Ovary (tissue), 3 donors: Measurements from ENCODE around the gene RHOD.

ENCODE experiments used
- EP300 ChIP-seq: sonication (generic); formaldehyde crosslinking; IDR thresholded peaks from one replicate; pipeline ENCODE4 v1.6.1; 2017; ENCODE audit warnings: antibody characterized with exemption
- TF ChIP-seq, protein P1 (sequence below), 3 donors: fragments of 450-650 bp in 2 of 3; fragments of 200-600 bp in 1 of 3; IDR thresholded peaks; one replicate each; pipeline versions ENCODE4 v1.5.1 to v1.8.0; 2016 to 2022; ENCODE audit warnings: antibody characterized with exemption in 3 of 3, mild to moderate bottlenecking in 1 of 3
- donor health status: DM: no; HTN: no; CAD: no.

DNA sequence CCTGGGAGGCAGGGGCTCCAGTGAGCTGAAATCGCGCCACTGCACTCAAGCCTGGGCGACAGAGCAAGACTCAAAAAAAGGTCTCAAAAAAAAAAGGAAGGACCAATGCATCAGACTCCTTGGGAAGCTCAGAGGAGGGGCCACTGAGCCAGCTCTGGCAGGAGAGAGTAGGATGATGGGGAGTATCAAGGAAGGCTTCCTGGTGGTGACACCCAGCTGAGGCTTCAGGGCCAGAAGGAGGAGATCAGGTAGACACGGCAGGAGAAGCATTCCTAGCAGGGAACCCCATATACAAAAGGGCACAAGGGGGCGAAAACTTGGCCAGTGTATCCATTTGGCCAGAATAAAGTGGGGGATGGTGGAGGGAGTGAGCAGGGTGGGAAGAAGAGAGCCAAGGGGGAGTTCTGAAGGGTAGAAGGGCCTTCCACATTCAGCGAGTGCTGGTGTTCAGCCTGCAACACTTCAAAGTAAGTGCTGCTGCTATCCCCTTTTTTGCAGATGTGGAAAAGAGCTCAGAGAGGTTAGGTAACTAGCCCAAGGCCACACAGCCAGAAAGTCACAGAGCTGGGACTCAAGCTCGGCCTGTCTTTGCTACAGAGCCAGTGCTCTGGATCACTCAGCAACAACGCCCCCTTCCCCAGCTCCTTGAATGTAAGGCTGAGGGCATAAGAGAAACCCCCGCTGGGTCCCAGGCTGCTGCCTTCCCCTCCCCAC, 5.3 kb upstream of the RHOD start:
- TF ChIP-seq, protein P1, sequence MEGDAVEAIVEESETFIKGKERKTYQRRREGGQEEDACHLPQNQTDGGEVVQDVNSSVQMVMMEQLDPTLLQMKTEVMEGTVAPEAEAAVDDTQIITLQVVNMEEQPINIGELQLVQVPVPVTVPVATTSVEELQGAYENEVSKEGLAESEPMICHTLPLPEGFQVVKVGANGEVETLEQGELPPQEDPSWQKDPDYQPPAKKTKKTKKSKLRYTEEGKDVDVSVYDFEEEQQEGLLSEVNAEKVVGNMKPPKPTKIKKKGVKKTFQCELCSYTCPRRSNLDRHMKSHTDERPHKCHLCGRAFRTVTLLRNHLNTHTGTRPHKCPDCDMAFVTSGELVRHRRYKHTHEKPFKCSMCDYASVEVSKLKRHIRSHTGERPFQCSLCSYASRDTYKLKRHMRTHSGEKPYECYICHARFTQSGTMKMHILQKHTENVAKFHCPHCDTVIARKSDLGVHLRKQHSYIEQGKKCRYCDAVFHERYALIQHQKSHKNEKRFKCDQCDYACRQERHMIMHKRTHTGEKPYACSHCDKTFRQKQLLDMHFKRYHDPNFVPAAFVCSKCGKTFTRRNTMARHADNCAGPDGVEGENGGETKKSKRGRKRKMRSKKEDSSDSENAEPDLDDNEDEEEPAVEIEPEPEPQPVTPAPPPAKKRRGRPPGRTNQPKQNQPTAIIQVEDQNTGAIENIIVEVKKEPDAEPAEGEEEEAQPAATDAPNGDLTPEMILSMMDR (IDR thresholded peaks at IDR 0.05) = no peak
- no peak for TF ChIP-seq EP300
